Thyroid gland (tissue), 4 donors: ENCODE data around the gene KRAS. TPM values are rescaled to one million over a fixed set of nuclear protein-coding genes. Genes with fewer than 3 reads are reported as not detected.

Source experiments
- DNase-seq, 2 donors: peaks; one replicate each; pipeline ENCODE4 v3.0.0-alpha.2; 2019
- H3K27ac ChIP-seq, 3 donors: fragments of 200-600 bp; sonication (generic); 1 replicate in 2 of 3; 2 replicates in 1 of 3; pipeline ENCODE4 v1.5.1; 2016 to 2019; ENCODE audit warnings: mild to moderate bottlenecking in 1 of 3, moderate library complexity in 1 of 3
- H3K27me3 ChIP-seq: fragments of 200-600 bp; sonication (generic); one replicate; pipeline ENCODE4 v1.5.1; 2019
- H3K36me3 ChIP-seq, 2 donors: fragments of 200-600 bp; sonication (generic); one replicate each; pipeline ENCODE4 v1.5.1; 2016 to 2019
- H3K4me1 ChIP-seq, 2 donors: fragments of 200-600 bp; sonication (generic); one replicate each; pipeline ENCODE4 v1.5.1; 2017 to 2019
- H3K4me3 ChIP-seq, 3 donors: fragments of 200-600 bp; sonication (generic); replicated peaks in 1 of 3; 1 replicate in 2 of 3; 2 replicates in 1 of 3; pipeline ENCODE4 v1.5.1; 2016; ENCODE audit warnings: mild to moderate bottlenecking in 1 of 3
- H3K9me3 ChIP-seq: fragments of 200-600 bp; sonication (generic); one replicate; pipeline ENCODE4 v1.5.1; 2017
- POLR2A ChIP-seq, 2 donors: fragments of 450-650 bp; IDR thresholded peaks; one replicate each; pipeline ENCODE4 v1.6.1; 2017; ENCODE audit warnings: antibody characterized with exemption in 2 of 2, mild to moderate bottlenecking in 2 of 2, moderate library complexity in 1 of 2
- WGBS, 2 donors: methylation state at CpG; one replicate each; pipeline ENCODE4 v1.1.5; 2017; 5-methylcytosine and 5-hydroxymethylcytosine counted together
- intact Hi-C: fragments of 100-400 bp; cut with DNase I; formaldehyde crosslinking; loops from one replicate; pipeline ENCODE4 v1.15.1; 2023
- total RNA-seq, 4 donors: library from RNA; depleted of rRNA; stranded (reverse); fragments of >200 nt; gene quantifications; one replicate each; pipeline ENCODE4 v1.2.3, GENCODE V29; 2016
- TF ChIP-seq, protein P1 (sequence below), 6 experiments: fragments of 200-600 bp in 3 of 6; fragments of 450-650 bp in 3 of 6; sonication (generic) in 3 of 6; IDR thresholded peaks; one replicate each; pipeline ENCODE4 v1.5.1; 2016 to 2019; ENCODE audit warnings: antibody characterized with exemption in 6 of 6, mild to moderate bottlenecking in 2 of 6, inconsistent platforms in 1 of 6, moderate library complexity in 1 of 6

KRAS gene
- total RNA-seq, 4 donors from 2014 or later = 17.3 to 25.7 (median 22.3) TPM

GRCh38 chr12:25184132-25184531 lies 66.6 kb downstream of the KRAS start:
- Histone ChIP-seq H3K27ac (no peak overlapping the region), H3K36me3 (no peaks in the 10 kb centered on the region), H3K4me3 (no peak overlapping the region), H3K27me3 (no peaks in the 10 kb centered on the region), H3K9me3 (no peaks in the 10 kb centered on the region), H3K4me1 (no peaks in the 10 kb centered on the region)
- DNase-seq = no peak
- WGBS, 2 donors = 67 to 69% methylated on average over 2 of the region's 2 CpGs
- no peak for TF ChIP-seq POLR2A (IDR thresholded peaks at IDR 0.05)
- TF ChIP-seq, protein P1, sequence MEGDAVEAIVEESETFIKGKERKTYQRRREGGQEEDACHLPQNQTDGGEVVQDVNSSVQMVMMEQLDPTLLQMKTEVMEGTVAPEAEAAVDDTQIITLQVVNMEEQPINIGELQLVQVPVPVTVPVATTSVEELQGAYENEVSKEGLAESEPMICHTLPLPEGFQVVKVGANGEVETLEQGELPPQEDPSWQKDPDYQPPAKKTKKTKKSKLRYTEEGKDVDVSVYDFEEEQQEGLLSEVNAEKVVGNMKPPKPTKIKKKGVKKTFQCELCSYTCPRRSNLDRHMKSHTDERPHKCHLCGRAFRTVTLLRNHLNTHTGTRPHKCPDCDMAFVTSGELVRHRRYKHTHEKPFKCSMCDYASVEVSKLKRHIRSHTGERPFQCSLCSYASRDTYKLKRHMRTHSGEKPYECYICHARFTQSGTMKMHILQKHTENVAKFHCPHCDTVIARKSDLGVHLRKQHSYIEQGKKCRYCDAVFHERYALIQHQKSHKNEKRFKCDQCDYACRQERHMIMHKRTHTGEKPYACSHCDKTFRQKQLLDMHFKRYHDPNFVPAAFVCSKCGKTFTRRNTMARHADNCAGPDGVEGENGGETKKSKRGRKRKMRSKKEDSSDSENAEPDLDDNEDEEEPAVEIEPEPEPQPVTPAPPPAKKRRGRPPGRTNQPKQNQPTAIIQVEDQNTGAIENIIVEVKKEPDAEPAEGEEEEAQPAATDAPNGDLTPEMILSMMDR (IDR thresholded peaks at IDR 0.05) = no peak
- intact Hi-C loops = no loop called here

DNA sequence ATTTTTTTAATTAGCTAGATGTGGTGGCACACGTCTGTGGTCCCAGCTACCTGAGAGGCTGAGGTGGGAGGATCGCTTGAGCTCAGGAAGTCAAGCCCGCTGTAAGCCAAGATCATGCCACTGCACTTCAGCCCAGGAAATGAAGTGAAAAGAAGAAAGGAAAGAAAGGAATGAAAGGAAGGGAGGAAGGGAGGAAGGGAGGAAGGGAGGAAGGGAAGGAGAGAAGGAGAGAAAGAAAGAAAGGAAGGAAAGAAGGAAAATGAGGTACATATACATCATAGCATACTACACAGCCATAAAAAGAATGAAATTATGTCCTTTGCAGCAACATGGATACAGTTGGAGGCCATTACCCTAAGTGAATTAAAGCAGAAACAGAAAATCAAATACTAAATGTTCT lies 68.0 kb downstream of the KRAS start:
- no peak overlapping the region for H3K4me3 ChIP-seq
- H3K27ac ChIP-seq = no peak overlapping the region
- H3K4me1 ChIP-seq = no peaks in the 10 kb centered on the region
- H3K27me3 ChIP-seq = no peaks in the 10 kb centered on the region
- TF ChIP-seq, protein P1 (IDR thresholded peaks at IDR 0.05) = no peak
- TF ChIP-seq POLR2A (IDR thresholded peaks at IDR 0.05) = no peak
- WGBS, 2 donors = 87 to 92% methylated on average over 3 of the region's 3 CpGs
- no peaks in the 10 kb centered on the region for H3K36me3 ChIP-seq
- no peak for DNase-seq
- no peaks in the 10 kb centered on the region for H3K9me3 ChIP-seq
- intact Hi-C loops = no loop called here

- H3K9me3 ChIP-seq = no peaks in the 10 kb centered on the region
- DNase-seq = no peak
- intact Hi-C loops = no loop called here
- H3K36me3 ChIP-seq = no peaks in the 10 kb centered on the region
- no peaks in the 10 kb centered on the region for H3K4me1 ChIP-seq
- 91 to 96% methylated on average over 6 of the region's 6 CpGs for WGBS, 2 donors
- TF ChIP-seq POLR2A (IDR thresholded peaks at IDR 0.05) = no peak
- no peak overlapping the region for H3K27ac ChIP-seq
- no peak overlapping the region for H3K4me3 ChIP-seq
- H3K27me3 ChIP-seq = no peaks in the 10 kb centered on the region
Measured at GRCh38 chr12:25162866-25163265, 87.9 kb downstream of the KRAS start.

- no peaks in the 10 kb centered on the region for H3K27me3 ChIP-seq
- intact Hi-C loops = no loop called here
- no peaks in the 10 kb centered on the region for H3K36me3 ChIP-seq
- no peaks in the 10 kb centered on the region for H3K9me3 ChIP-seq
- H3K27ac ChIP-seq = no peak overlapping the region
- H3K4me1 ChIP-seq = peaks cover 0 to 3% of the 10 kb centered on the region in 2 donors
- no peak for DNase-seq
- WGBS, 2 donors = 94% methylated on average over 4 of the region's 4 CpGs
- TF ChIP-seq, protein P1 (IDR thresholded peaks at IDR 0.05) = no peak
- no peak for TF ChIP-seq POLR2A (IDR thresholded peaks at IDR 0.05)
- H3K4me3 ChIP-seq = no peak overlapping the region
Measured at GRCh38 chr12:25156061-25156460, 94.7 kb downstream of the KRAS start.

GRCh38 chr12:25155022-25155576 lies 95.6 kb downstream of the KRAS start:
- Histone ChIP-seq H3K9me3 (no peaks in the 10 kb centered on the region), H3K4me3 (no peak overlapping the region), H3K27me3 (no peaks in the 10 kb centered on the region), H3K4me1 (peaks cover 0 to 3% of the 10 kb centered on the region in 2 donors), H3K27ac (no peak overlapping the region), H3K36me3 (no peaks in the 10 kb centered on the region)
- DNase-seq = no peak
- WGBS, 2 donors = 79 to 87% methylated on average over 2 of the region's 2 CpGs
- intact Hi-C loops = no loop called here
- TF ChIP-seq POLR2A (IDR thresholded peaks at IDR 0.05) = no peak
- TF ChIP-seq, protein P1 (IDR thresholded peaks at IDR 0.05) = peak in 4 of 6 experiments; percentile 37 to 73 (median 63)

Other genes starting within 250 kb of the KRAS start
- 1 to 10 TPM; 5.1 to 9.2 (median 6.9) TPM for gene DNAI7, start 55.8 kb downstream of the KRAS start, total RNA-seq
- gene ETFRF1, start 55.7 kb downstream of the KRAS start, total RNA-seq = 10 to 100 TPM; 65.4 to 80.7 (median 75.9) TPM